Gastroesophageal sphincter (tissue), 3 donors: ENCODE results near the gene CDK5R2.

ENCODE experiments used
- POLR2AphosphoS5 ChIP-seq: sonication (generic); formaldehyde crosslinking; IDR thresholded peaks from one replicate; pipeline ENCODE4 v1.6.1; 2017; ENCODE audit warnings: antibody characterized with exemption
- TF ChIP-seq, protein P1 (sequence below), 4 experiments: fragments of 200-600 bp in 2 of 4; fragments of 450-650 bp in 2 of 4; sonication (generic) in 1 of 4; IDR thresholded peaks; one replicate each; pipeline ENCODE4 v1.5.1; 2017 to 2019; ENCODE audit warnings: antibody characterized with exemption in 4 of 4, mild to moderate bottlenecking in 2 of 4, moderate library complexity in 2 of 4

DNA sequence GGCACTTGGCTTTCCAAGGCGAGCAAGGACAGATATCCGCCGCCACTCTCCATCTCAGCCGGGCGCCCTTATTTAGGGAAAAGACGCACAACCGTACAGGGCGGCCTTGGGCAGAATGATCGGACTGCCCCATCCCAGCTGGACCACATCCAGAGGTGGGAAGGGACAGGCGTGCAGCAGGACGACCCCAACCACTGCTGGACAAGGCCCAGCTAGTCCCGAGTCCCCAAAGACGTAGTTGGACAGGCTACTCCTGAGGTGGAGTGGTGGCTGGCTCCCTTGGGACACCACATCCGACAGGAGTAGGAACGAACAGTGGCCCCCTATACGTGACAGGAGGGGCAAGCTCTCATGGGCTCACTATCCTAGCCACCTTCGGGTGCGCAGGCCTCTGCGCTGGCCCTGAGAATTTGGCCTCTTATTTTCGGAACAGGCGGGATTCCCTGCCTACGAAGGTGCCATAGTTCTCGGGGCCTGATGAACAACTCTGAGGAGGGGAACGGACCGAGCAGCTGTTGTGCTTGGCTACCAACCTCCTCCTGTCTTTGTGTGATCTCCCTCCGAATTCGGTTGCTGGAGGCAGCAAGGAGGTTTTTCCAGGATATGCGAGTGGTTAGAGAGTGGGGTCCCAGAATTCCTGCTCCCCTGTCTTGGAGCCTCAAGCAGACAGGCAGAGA lies 23.3 kb downstream of the CDK5R2 start:
- TF ChIP-seq, protein P1, sequence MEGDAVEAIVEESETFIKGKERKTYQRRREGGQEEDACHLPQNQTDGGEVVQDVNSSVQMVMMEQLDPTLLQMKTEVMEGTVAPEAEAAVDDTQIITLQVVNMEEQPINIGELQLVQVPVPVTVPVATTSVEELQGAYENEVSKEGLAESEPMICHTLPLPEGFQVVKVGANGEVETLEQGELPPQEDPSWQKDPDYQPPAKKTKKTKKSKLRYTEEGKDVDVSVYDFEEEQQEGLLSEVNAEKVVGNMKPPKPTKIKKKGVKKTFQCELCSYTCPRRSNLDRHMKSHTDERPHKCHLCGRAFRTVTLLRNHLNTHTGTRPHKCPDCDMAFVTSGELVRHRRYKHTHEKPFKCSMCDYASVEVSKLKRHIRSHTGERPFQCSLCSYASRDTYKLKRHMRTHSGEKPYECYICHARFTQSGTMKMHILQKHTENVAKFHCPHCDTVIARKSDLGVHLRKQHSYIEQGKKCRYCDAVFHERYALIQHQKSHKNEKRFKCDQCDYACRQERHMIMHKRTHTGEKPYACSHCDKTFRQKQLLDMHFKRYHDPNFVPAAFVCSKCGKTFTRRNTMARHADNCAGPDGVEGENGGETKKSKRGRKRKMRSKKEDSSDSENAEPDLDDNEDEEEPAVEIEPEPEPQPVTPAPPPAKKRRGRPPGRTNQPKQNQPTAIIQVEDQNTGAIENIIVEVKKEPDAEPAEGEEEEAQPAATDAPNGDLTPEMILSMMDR (IDR thresholded peaks at IDR 0.05), result no peak
- no peak for TF ChIP-seq POLR2AphosphoS5
